HTERT RPE-1 (cell line): ENCODE measurements around the gene BACE1.

Source experiments
- in situ Hi-C: fragments of 300-500 bp; cut with MboI; formaldehyde crosslinking; loops from 4 replicates; pipeline ENCODE4 v1.14.3; 2020; ENCODE audit warnings: low sequenced_read_pairs

The BACE1 gene

GRCh38 chr11:117313091-117313490 is 3.0 kb downstream of the BACE1 start:
- in situ Hi-C loops: no loop called here

GRCh38 chr11:117309310-117309709 is 6.7 kb downstream of the BACE1 start:
- in situ Hi-C loops: no loop called here

GRCh38 chr11:117305145-117305544 is 10.9 kb downstream of the BACE1 start:
- in situ Hi-C loops: no loop called here

GRCh38 chr11:117303646-117304315 is 12.3 kb downstream of the BACE1 start:
- in situ Hi-C loops: no loop called here

- in situ Hi-C loops: no loop called here
Measured at GRCh38 chr11:117303101-117303500, 13.0 kb downstream of the BACE1 start.

GRCh38 chr11:117302228-117302627 is 13.8 kb downstream of the BACE1 start:
- in situ Hi-C loops: no loop called here

- in situ Hi-C loops: no loop called here
Measured at GRCh38 chr11:117300773-117301172, 15.3 kb downstream of the BACE1 start.

- in situ Hi-C loops: no loop called here
Measured at GRCh38 chr11:117300283-117300663, 15.8 kb downstream of the BACE1 start.

- in situ Hi-C loops: no loop called here
Measured at GRCh38 chr11:117299351-117300282, 16.4 kb downstream of the BACE1 start.

- in situ Hi-C loops: no loop called here
Measured at GRCh38 chr11:117298195-117298594, 17.9 kb downstream of the BACE1 start.

- in situ Hi-C loops: no loop called here
Measured at GRCh38 chr11:117296881-117297280, 19.2 kb downstream of the BACE1 start.

- in situ Hi-C loops: no loop called here
Measured at GRCh38 chr11:117295438-117296137, 20.5 kb downstream of the BACE1 start.

- in situ Hi-C loops: no loop called here
Measured at GRCh38 chr11:117292616-117293015, 23.4 kb downstream of the BACE1 start.

GRCh38 chr11:117290809-117291396 is 25.2 kb downstream of the BACE1 start, which contains the start of gene BACE1-AS:
Gene BACE1-AS, plus strand, starts transcription at chr11:117291346.
- in situ Hi-C loops: no loop called here

GRCh38 chr11:117289795-117290194 is 26.3 kb downstream of the BACE1 start:
- in situ Hi-C loops: no loop called here

- in situ Hi-C loops: no loop called here
Measured at GRCh38 chr11:117287668-117288067, 28.4 kb downstream of the BACE1 start.

GRCh38 chr11:117286588-117286987 is 29.5 kb downstream of the BACE1 start:
- in situ Hi-C loops: no loop called here

- in situ Hi-C loops: no loop called here
Measured at GRCh38 chr11:117284053-117284452, 32.0 kb downstream of the BACE1 start.

- in situ Hi-C loops: no loop called here
Measured at GRCh38 chr11:117282956-117283355, 33.1 kb downstream of the BACE1 start.

GRCh38 chr11:117281869-117282268 is 34.2 kb downstream of the BACE1 start:
- in situ Hi-C loops: no loop called here

- in situ Hi-C loops: no loop called here
Measured at GRCh38 chr11:117281159-117281558, 34.9 kb downstream of the BACE1 start.
